Prostate gland (tissue), 2 donors: ENCODE measurements around the gene RALGDS. TPM values are rescaled to one million over a fixed set of nuclear protein-coding genes. Genes with fewer than 3 reads are reported as not detected.

Source experiments
- DNase-seq: peaks from one replicate; pipeline ENCODE4 v3.0.0-alpha.2; 2019; ENCODE audit warnings: low spot score
- H3K27ac ChIP-seq, 2 donors: fragments of 200-600 bp; sonication (generic); 2 replicates each; pipeline ENCODE4 v1.5.1; 2017 to 2019
- H3K27me3 ChIP-seq: fragments of 200-600 bp; sonication (generic); replicated peaks from 2 replicates; pipeline ENCODE4 v1.5.1; 2019; ENCODE audit not compliant: insufficient read depth
- H3K36me3 ChIP-seq, 2 donors: fragments of 200-600 bp; sonication (generic); 1 replicate in 1 of 2; 2 replicates in 1 of 2; pipeline versions ENCODE4 v1.5.1 to v1.8.1; 2017 to 2019
- H3K4me1 ChIP-seq: fragments of 200-600 bp; sonication (generic); replicated peaks from 2 replicates; pipeline ENCODE4 v1.5.1; 2019
- H3K4me3 ChIP-seq, 2 donors: fragments of 200-600 bp; sonication (generic); 2 replicates each; pipeline ENCODE4 v1.5.1; 2017 to 2019
- H3K9me3 ChIP-seq: fragments of 200-600 bp; sonication (generic); 2 replicates; pipeline ENCODE4 v1.5.1; 2017
- CTCF ChIP-seq, 4 experiments: fragments of 200-600 bp in 2 of 4; fragments of 450-650 bp in 2 of 4; sonication (generic) in 2 of 4; IDR thresholded peaks; 1 replicate in 3 of 4; 2 replicates in 1 of 4; pipeline ENCODE4 v1.5.1; 2016 to 2019; ENCODE audit warnings: antibody characterized with exemption in 4 of 4, mild to moderate bottlenecking in 2 of 4, moderate library complexity in 2 of 4
- POLR2A ChIP-seq: fragments of 450-650 bp; IDR thresholded peaks from one replicate; pipeline ENCODE4 v1.6.1; 2016; ENCODE audit warnings: antibody characterized with exemption, mild to moderate bottlenecking
- POLR2AphosphoS5 ChIP-seq: sonication (generic); formaldehyde crosslinking; IDR thresholded peaks from one replicate; pipeline ENCODE4 v1.6.1; 2017; ENCODE audit warnings: antibody characterized with exemption
- WGBS: methylation state at CpG from one replicate; pipeline ENCODE4 v1.1.5; 2018; 5-methylcytosine and 5-hydroxymethylcytosine counted together
- intact Hi-C: fragments of 100-400 bp; cut with DNase I; formaldehyde crosslinking; loops from one replicate; pipeline ENCODE4 v1.14.2; 2022
- total RNA-seq, 2 donors: library from RNA; depleted of rRNA; stranded (reverse); fragments of >200 nt; gene quantifications; one replicate each; pipeline ENCODE4 v1.1.0, GENCODE V29; 2016

RALGDS gene
- total RNA-seq, 2 donors from 2014 or later, result 49.6 to 77.4 TPM

- Histone ChIP-seq H3K36me3 (no peaks in the 10 kb centered on the region), H3K27ac (no peak overlapping the region), H3K9me3 (no peaks in the 10 kb centered on the region), H3K27me3 (no peaks in the 10 kb centered on the region), H3K4me3 (no peak overlapping the region), H3K4me1 (no peaks in the 10 kb centered on the region)
- WGBS, result 83% methylated on average over 11 of the region's 11 CpGs
- DNase-seq, result no peak
- TF ChIP-seq POLR2AphosphoS5 (no peak), CTCF (IDR thresholded peaks at IDR 0.05) (no peak), POLR2A (no peak)
- intact Hi-C loops, result no loop called here
Observed at GRCh38 chr9:133090752-133091385, 30.2 kb downstream of the RALGDS start.

GRCh38 chr9:133090187-133090586 is 30.9 kb downstream of the RALGDS start:
- Histone ChIP-seq H3K27me3 (no peaks in the 10 kb centered on the region), H3K27ac (no peak overlapping the region), H3K36me3 (no peaks in the 10 kb centered on the region), H3K9me3 (no peaks in the 10 kb centered on the region), H3K4me3 (no peak overlapping the region), H3K4me1 (no peaks in the 10 kb centered on the region)
- WGBS, result 67% methylated on average over 5 of the region's 6 CpGs
- no peak for DNase-seq
- TF ChIP-seq CTCF (IDR thresholded peaks at IDR 0.05), result no peak
- TF ChIP-seq POLR2AphosphoS5, result no peak
- no peak for TF ChIP-seq POLR2A
- intact Hi-C loops, result no loop called here

DNA sequence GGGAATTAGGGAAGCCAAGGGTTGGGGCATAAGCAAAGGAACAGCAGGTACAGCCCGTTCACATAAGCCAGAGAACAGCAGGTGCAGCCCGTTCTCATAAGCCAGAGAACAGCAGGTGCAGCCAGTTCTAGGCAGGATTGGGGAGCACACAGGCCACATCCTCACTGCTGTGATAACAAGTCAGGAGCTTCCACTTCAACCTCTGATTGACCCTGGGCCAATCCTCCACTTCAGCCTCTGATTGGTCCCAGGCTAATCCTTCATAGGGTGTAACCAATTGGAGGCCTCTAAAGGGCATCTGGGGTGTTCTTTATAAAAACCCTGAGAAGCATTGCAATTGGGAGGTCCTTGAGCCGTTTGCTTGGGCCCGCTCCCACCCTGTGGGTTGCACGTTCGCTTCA is 31.8 kb downstream of the RALGDS start:
- WGBS, result 83% methylated on average over 6 of the region's 6 CpGs
- Histone ChIP-seq H3K27ac (no peak overlapping the region), H3K27me3 (no peaks in the 10 kb centered on the region), H3K9me3 (no peaks in the 10 kb centered on the region), H3K4me3 (no peak overlapping the region), H3K4me1 (no peaks in the 10 kb centered on the region), H3K36me3 (no peaks in the 10 kb centered on the region)
- TF ChIP-seq POLR2A, result no peak
- no peak for TF ChIP-seq POLR2AphosphoS5
- TF ChIP-seq CTCF (IDR thresholded peaks at IDR 0.05), result no peak
- DNase-seq, result no peak
- intact Hi-C loops, result no loop called here

DNA sequence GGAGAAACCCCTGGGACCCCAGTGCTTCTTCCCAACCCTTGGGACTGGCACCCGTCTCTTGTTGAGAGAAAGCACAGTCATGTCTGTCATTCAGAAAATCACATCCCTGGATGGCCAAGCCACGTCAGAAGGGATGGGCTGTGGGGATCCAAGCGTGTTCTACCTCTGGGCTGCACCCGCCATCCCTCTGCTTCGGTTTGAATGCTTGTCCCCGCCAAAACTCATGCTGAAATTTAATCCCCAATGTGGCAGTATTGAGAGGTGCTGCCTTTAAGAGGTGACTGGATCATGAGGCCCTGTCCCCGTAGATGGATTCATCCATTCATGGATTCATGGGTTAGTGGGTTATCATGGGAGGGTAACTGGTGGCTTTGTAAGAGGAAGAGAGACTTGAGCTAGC is 32.3 kb downstream of the RALGDS start:
- Histone ChIP-seq H3K9me3 (no peaks in the 10 kb centered on the region), H3K4me3 (no peak overlapping the region), H3K36me3 (no peaks in the 10 kb centered on the region), H3K27me3 (no peaks in the 10 kb centered on the region), H3K27ac (no peak overlapping the region), H3K4me1 (no peaks in the 10 kb centered on the region)
- no peak for DNase-seq
- TF ChIP-seq POLR2A (no peak), POLR2AphosphoS5 (no peak)
- intact Hi-C loops, result no loop called here
- 89% methylated on average over 7 of the region's 7 CpGs for WGBS

- Histone ChIP-seq H3K9me3 (no peaks in the 10 kb centered on the region), H3K4me1 (no peaks in the 10 kb centered on the region), H3K4me3 (no peak overlapping the region), H3K27ac (no peak overlapping the region), H3K27me3 (no peaks in the 10 kb centered on the region), H3K36me3 (no peaks in the 10 kb centered on the region)
- no peak for DNase-seq
- no peak for TF ChIP-seq POLR2A
- TF ChIP-seq POLR2AphosphoS5, result no peak
- no peak for TF ChIP-seq CTCF (IDR thresholded peaks at IDR 0.05)
- intact Hi-C loops, result no loop called here
- WGBS, result 94% methylated on average over 8 of the region's 10 CpGs
Observed at GRCh38 chr9:133088146-133088750, 32.8 kb downstream of the RALGDS start.
